ENCODE results near the gene RNF41. TPM values are rescaled to one million over a fixed set of nuclear protein-coding genes. Genes with fewer than 3 reads are reported as not detected.
"Not testable (repeated sequence)": the region's sequence is repeated elsewhere in the genome, so short reads cannot be mapped to it uniquely, and the experiment has no call there.

Gene RNF41
- 10 to 100 TPM; 21.1 to 42.5 (median 28.6) TPM for total RNA-seq

GRCh38 chr12:56221757-56222530 is at the start of gene RNF41:
Gene RNF41 (minus strand): TSS chr12:56221922. CDS start chr12:56214047, 7,875 bp downstream.
- Histone ChIP-seq H3K4me1 (peaks cover 33 to 69% (median 37%) of the 10 kb centered on the region in 3 donors), H3K27me3 (no peaks in the 10 kb centered on the region), H3K27ac (peak within 1 kb of the TSS; percentile 94 to 99 (median 98)), H3K4me3 (peak within 1 kb of the TSS; percentile 73 to 89 (median 83)), H3K9me3 (no peaks in the 10 kb centered on the region), H3K36me3 (peaks cover 0 to 26% (median 0%) of the 10 kb centered on the region in 3 donors)
- 1 to 2% methylated on average over 29 to 32 of the region's 42 CpGs for WGBS, 2 donors
- intact Hi-C loops (cut with DNase I): no loop called here
- TF ChIP-seq CTCF (IDR thresholded peaks at IDR 0.05) (peak in 2 of 6 experiments; percentile 9 to 20), POLR2A (IDR thresholded peaks at IDR 0.05) (peak in 3 of 4 donors; percentile 94 to 98 (median 98))
- peak; percentile 83 for DNase-seq

- H3K36me3 ChIP-seq: peaks cover 13 to 70% (median 41%) of the 10 kb centered on the region in 3 donors
- WGBS, 2 donors: 0 to 38% methylated on average over 1 of the region's 1 CpG
- TF ChIP-seq CTCF (IDR thresholded peaks at IDR 0.05): peak in 3 of 6 experiments; percentile 6 to 18 (median 7)
- no peak for TF ChIP-seq POLR2A (IDR thresholded peaks at IDR 0.05)
- intact Hi-C loops (cut with DNase I): no loop called here
- H3K4me3 ChIP-seq: no peak overlapping the region
- H3K4me1 ChIP-seq: peaks cover 0 to 18% (median 10%) of the 10 kb centered on the region in 3 donors
- H3K9me3 ChIP-seq: no peaks in the 10 kb centered on the region
- DNase-seq: no peak
- peak overlapping the region in 2 of 4 donors; percentile 2 to 9 for H3K27ac ChIP-seq
- no peaks in the 10 kb centered on the region for H3K27me3 ChIP-seq
Measured at GRCh38 chr12:56271031-56271430, 49.3 kb upstream of the RNF41 start.

GRCh38 chr12:56267443-56268071 is 45.8 kb upstream of the RNF41 start:
- H3K27ac ChIP-seq: peak overlapping the region; percentile 85 to 99 (median 96)
- 32 to 41% methylated on average over 15 to 19 of the region's 21 CpGs for WGBS, 2 donors
- H3K9me3 ChIP-seq: no peaks in the 10 kb centered on the region
- intact Hi-C loops (cut with DNase I): no loop called here
- H3K27me3 ChIP-seq: no peaks in the 10 kb centered on the region
- peaks cover 0 to 36% (median 8%) of the 10 kb centered on the region in 3 donors for H3K36me3 ChIP-seq
- H3K4me1 ChIP-seq: peaks cover 0 to 24% (median 14%) of the 10 kb centered on the region in 3 donors
- TF ChIP-seq CTCF (IDR thresholded peaks at IDR 0.05): no peak
- no peak for TF ChIP-seq POLR2A (IDR thresholded peaks at IDR 0.05)
- peak overlapping the region; percentile 63 to 93 (median 79) for H3K4me3 ChIP-seq
- DNase-seq: no peak

- no peaks in the 10 kb centered on the region for H3K9me3 ChIP-seq
Measured at GRCh38 chr12:56266693-56267442, 45.1 kb upstream of the RNF41 start, which contains the start of gene COQ10A. Gene COQ10A (plus strand): TSS chr12:56266942. CDS start chr12:56267119, 177 bp downstream.

GRCh38 chr12:56266068-56266692 is 44.5 kb upstream of the RNF41 start:
- Histone ChIP-seq H3K4me3 (peak overlapping the region; percentile 63 to 93 (median 79)), H3K4me1 (peaks cover 0 to 30% (median 14%) of the 10 kb centered on the region in 3 donors), H3K36me3 (peaks cover 0 to 22% (median 0%) of the 10 kb centered on the region in 3 donors), H3K27ac (peak overlapping the region; percentile 85 to 99 (median 96))
- H3K27me3 ChIP-seq; intact Hi-C loops (cut with DNase I); H3K9me3 ChIP-seq; DNase-seq: not testable (repeated sequence)
- WGBS, 2 donors: 54 to 56% methylated on average over 16 of the region's 16 CpGs

More at GRCh38 chr12:56266693-56267442, 45.1 kb upstream of the RNF41 start, which contains the start of gene COQ10A:
- peak within 1 kb of the TSS; percentile 85 to 99 (median 96) for H3K27ac ChIP-seq
- peaks cover 0 to 29% (median 2%) of the 10 kb centered on the region in 3 donors for H3K36me3 ChIP-seq
- TF ChIP-seq CTCF (IDR thresholded peaks at IDR 0.05) (peak; percentile 37 to 77 (median 74)), POLR2A (IDR thresholded peaks at IDR 0.05) (peak in 2 of 4 donors; percentile 86 to 89)
- WGBS, 2 donors: 0% methylated on average over 11 to 16 of the region's 68 CpGs
- no peaks in the 10 kb centered on the region for H3K27me3 ChIP-seq
- peaks cover 0 to 25% (median 14%) of the 10 kb centered on the region in 3 donors for H3K4me1 ChIP-seq
- intact Hi-C loops (cut with DNase I): no loop called here
- peak; percentile 45 for DNase-seq
- peak within 1 kb of the TSS; percentile 63 to 93 (median 79) for H3K4me3 ChIP-seq

- H3K4me3 ChIP-seq; H3K27me3 ChIP-seq; intact Hi-C loops (cut with DNase I); H3K36me3 ChIP-seq; DNase-seq; H3K27ac ChIP-seq; H3K9me3 ChIP-seq: not testable (repeated sequence)
- peaks cover 0 to 37% (median 22%) of the 10 kb centered on the region in 3 donors for H3K4me1 ChIP-seq
- WGBS, 2 donors: 86 to 91% methylated on average over 7 of the region's 7 CpGs
Measured at GRCh38 chr12:56262955-56263354, 41.2 kb upstream of the RNF41 start.
